Stimulated activated effector memory CD8-positive, alpha-beta T cell treated with anti-CD3 and anti-CD28 coated beads, Interleukin-12 subunit alpha, Interleukin-12 subunit beta, amount 100 ng/mL, for 72 hours (primary cell): Measurements from ENCODE around the gene CNPY2.
"Not testable (repeated sequence)": the region's sequence is repeated elsewhere in the genome, so short reads cannot be mapped to it uniquely, and the experiment has no call there.

Source experiments
- ATAC-seq: fragments of 150-1000 bp; cut with Tn5 transposase; 2 replicates; pipeline ENCODE4 v1.10.0; 2021
- DNase-seq, 2 donors: peaks; one replicate each; pipeline ENCODE4 v3.0.0; 2021 to 2022; ENCODE audit warnings: low spot score in 2 of 2
- H3K27ac Mint-ChIP-seq: one replicate; pipeline ENCODE4 v1.8.0; 2022; ENCODE audit warnings: mild to moderate bottlenecking, mixed read lengths
- H3K36me3 Mint-ChIP-seq: one replicate; pipeline ENCODE4 v1.8.0; 2022; ENCODE audit warnings: mild to moderate bottlenecking, mixed read lengths
- H3K4me1 Mint-ChIP-seq: one replicate; pipeline ENCODE4 v1.8.0; 2022; ENCODE audit warnings: mixed read lengths
- H3K4me3 Mint-ChIP-seq: one replicate; pipeline ENCODE4 v1.8.0; 2022; ENCODE audit warnings: mild to moderate bottlenecking, mixed read lengths
- H3K9me3 Mint-ChIP-seq: one replicate; pipeline ENCODE4 v1.8.0; 2022; ENCODE audit warnings: mixed read lengths

The CNPY2 gene

DNA sequence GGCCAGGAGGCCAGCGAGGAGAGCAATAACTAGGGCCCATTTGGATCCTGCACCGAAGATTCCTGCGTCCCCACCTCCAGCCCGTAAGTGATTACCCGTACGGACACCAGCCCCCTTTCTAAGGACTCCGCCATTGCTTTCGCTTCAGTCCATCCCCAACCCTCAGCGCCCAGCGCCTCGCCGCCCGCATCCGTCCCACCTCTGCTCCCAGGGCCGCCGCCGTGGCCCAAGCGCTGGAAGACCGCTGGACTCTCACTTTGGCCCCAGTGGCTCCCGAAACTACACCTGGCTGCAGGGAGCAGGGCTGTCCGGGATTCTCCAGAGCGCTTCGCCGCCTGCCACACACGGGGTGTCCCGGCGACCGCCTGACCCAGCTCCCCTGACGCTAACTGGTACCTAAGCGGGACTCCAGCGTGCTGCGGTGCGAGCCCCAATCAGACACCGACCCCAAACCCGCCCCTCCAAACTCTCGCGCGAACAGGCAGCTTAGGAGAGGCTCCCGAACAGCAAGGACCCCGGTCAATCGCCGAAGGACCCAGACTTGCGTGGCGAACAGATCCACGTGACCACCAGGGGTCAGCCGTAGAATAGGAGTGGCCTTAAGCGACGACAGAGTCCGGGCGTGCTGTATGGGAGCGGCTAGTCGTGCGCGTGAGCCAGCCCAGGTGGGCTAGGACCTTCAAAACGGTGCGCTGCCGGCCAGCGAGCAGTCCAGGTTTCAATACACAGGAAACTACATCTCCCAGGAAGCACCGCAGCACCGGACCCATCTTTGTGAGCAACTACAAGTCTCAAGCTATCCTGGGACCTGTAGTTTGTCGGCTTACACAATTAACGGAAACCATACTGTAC is at the start of gene CNPY2:
CNPY2 (minus strand) TSS at position 367 of the 852 bp plus-strand sequence. CDS start 771 bp downstream, outside the sequence.
- Mint-ChIP-seq H3K36me3 (peaks cover 58% of the 10 kb centered on the region), H3K4me1 (peaks cover 17% of the 10 kb centered on the region), H3K9me3 (no peaks in the 10 kb centered on the region), H3K4me3 (peak within 1 kb of the TSS; percentile 98), H3K27ac (peak within 1 kb of the TSS; percentile 99)
- peak; percentile 95 for ATAC-seq
- peak; percentile 78 to 98 for DNase-seq

DNA sequence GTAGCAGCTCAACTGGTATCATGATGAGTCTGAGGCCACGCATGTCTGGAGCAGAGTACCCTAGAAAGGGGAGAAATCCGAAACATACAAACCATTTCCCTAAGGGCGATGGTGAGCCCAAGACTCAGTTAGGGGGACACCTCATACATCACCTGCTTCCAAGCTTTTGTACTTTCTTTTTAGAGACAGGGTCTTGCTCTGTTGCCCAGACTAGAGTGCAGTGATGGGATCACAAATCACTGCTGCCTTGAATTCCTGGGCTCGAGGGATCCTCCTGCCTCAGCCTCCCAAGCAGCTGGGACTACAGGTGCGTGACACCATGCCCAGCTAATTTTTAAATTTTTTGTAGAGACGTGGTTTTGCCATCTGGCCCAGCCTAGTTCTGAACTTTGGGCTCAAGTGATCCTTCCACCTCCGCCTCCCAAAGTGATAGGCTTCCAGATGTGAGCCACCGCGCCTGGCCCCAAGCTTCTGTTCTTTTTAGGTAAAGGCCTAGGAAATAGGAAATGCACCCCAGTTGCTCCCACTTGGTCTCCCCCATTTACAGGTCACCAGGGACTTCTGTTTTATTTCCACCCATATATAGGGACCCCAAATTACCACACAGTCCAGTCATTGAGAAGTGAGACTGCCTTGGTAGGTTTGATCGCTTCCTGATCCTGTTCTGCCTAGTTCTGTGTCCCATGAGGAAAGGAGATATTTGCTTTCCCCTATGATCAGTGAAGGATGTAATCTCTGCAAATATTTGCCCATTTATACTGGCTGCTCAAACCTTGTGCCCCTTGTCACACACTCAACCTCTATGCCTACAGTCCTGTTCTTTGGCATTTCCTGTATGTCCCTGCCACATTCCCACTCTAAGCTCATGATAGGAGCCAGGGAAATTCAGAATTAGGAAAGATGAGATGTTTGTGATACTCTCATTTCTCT is 46.6 kb upstream of the CNPY2 start, which contains the start of gene APOF:
APOF (minus strand) TSS at position 728 of the 930 bp plus-strand sequence; CDS start at position 616, 112 bp downstream.
- peak within 1 kb of the TSS; percentile 84 for H3K4me3 Mint-ChIP-seq
- no peaks in the 10 kb centered on the region for H3K9me3 Mint-ChIP-seq
- no peak for ATAC-seq
- H3K4me1 Mint-ChIP-seq = peaks cover 26% of the 10 kb centered on the region
- peaks cover 25% of the 10 kb centered on the region for H3K36me3 Mint-ChIP-seq
- H3K27ac Mint-ChIP-seq = peak within 1 kb of the TSS; percentile 90
- DNase-seq = no peak

DNA sequence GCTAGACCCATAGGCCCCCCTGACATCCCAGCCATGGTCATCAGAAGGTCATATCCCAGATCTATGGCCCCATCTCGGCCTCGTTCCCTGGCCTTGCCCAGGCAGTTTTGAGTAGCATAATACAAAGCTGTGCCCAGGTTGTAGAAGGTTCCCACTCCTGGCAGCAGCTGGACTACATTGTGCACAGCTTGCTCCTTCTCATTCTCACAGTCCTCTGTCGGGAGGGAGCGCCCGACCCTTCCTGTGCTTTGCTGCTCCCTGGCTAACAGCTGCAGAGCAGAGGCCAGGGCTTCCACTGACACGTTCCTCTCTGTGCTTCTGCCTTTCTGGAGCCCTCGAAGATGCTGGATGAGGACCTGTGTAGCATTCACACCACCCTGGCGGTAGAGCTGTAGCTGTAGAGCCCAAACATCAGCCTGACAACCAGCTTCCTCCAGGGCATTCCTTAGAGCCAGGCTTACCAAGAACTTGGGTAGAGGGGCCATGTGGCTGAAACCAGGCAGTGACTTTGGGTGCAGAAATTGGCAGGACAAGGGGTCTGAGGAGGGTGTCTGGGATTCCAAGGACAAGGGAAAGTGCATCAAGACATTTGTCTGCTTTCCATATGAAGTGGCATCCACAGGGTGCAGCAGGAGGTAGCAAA is 45.8 kb upstream of the CNPY2 start:
- Mint-ChIP-seq H3K4me3 (peak overlapping the region; percentile 84), H3K36me3 (peaks cover 33% of the 10 kb centered on the region), H3K4me1 (peaks cover 26% of the 10 kb centered on the region), H3K27ac (peak overlapping the region; percentile 90), H3K9me3 (no peaks in the 10 kb centered on the region)
- no peak for DNase-seq
- ATAC-seq = no peak

DNA sequence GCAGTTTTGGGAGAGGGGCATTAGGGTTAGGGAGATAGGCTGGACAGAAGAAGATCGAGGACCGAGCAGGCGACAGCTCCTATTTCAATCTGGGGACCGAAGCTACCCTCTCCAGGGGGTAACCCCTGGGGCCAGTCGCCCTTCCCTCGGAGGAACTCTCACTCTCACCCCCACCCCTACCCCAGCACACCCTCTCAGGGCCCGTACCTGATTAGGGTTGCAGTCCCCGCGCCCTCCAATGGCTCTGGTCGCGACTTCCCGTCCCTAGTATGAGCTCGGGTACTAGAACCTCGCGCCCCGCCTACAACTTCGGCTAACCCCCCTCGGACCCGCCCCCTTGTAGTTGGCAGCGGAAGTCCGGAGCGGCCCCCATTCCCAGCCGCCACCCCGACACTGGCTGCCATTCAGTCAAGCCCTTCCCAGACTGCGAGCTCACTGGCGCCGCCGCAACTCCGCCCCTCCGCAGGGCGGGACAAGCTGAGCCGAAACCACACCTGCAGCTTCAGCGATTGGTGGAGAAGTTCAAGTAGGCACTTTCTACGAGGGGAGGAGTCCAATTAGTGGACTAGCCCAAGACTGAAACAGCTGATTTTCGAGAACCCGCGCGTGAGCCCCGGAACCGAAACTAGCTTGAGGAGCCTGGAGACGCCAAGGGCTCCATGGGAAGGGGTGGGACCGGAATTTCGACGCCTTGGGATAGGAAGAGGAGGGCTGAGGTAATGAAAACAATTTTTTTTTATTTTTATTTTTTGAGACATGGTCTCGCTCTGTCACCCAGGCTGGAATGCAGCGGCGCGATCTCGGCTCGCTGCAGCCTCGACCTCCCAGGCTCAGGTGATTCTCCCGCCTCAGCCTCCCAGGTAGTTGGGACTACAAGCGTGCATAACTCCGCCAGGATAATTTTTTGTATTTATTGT is 44.3 kb upstream of the CNPY2 start, which contains the start of gene STAT2:
STAT2 (minus strand) TSS at position 257 of the 917 bp plus-strand sequence. CDS start 3,536 bp downstream, outside the sequence.
- peaks cover 48% of the 10 kb centered on the region for H3K36me3 Mint-ChIP-seq
- peaks cover 33% of the 10 kb centered on the region for H3K4me1 Mint-ChIP-seq
- peak within 1 kb of the TSS; percentile 90 for H3K27ac Mint-ChIP-seq
- H3K4me3 Mint-ChIP-seq = peak within 1 kb of the TSS; percentile 84
- peak; percentile 94 to 99 for DNase-seq
- peak; percentile 98 for ATAC-seq
- no peaks in the 10 kb centered on the region for H3K9me3 Mint-ChIP-seq

DNA sequence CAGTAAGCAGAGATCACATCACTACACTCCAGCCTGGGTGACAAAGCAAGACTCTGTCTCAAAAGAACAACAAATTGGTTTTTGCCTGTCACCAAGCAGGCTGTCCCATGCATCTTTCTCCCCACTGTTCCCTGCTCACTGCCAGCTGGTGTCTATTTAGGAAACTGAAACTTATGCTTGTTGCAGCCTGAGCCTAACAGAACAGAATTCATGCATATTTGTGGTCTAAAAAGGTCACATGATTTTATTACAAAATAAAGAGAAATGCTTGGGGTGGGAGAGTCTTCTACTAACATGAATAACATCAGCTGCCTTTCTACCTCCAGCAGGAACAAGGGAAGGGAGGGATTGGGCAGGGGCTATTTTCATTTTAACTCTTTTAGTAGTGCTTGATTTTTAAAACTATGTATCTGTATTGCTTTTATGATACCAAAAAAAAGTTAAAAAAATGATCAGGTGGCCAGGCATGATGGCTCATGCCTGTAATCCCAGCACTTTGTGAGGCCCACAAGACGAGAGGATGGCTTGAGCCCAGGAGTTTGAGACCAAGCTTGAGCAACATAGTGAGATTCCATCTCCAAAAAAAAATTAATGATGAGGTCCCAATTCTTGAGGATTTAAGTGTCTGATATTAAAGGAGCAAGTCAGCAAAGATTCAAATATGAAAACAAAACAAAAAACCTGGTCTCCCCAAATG is 43.2 kb upstream of the CNPY2 start:
- Mint-ChIP-seq H3K36me3 (peaks cover 59% of the 10 kb centered on the region), H3K9me3 (no peaks in the 10 kb centered on the region), H3K27ac (peak overlapping the region; percentile 90), H3K4me1 (peaks cover 33% of the 10 kb centered on the region), H3K4me3 (peak overlapping the region; percentile 84)
- ATAC-seq (no peak), DNase-seq (no peak)

DNA sequence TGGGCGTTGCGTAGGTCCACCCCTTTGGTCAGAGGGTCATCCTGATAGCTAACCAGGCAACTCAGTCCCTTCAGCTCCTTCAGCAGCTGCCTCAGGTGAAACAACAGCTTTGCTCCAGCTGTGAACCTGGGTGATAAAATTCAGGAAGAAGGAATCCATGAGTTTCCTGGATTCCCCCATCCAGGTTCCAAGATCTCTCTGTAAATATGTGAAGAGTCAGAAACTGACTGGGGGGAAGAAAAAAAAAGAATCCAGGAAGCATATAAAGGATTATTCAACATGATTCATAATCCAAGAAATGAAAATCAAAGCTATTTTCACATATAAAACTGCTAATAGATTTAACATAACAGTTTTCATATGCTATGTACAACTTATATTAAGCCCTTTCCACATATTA is 35.5 kb upstream of the CNPY2 start:
- H3K27ac Mint-ChIP-seq = peak overlapping the region; percentile 41
- DNase-seq (no peak), ATAC-seq (no peak)
- H3K4me3 Mint-ChIP-seq = no peak overlapping the region
- H3K9me3 Mint-ChIP-seq = no peaks in the 10 kb centered on the region
- H3K4me1 Mint-ChIP-seq = peaks cover 7% of the 10 kb centered on the region
- H3K36me3 Mint-ChIP-seq = peaks cover 100% of the 10 kb centered on the region

DNA sequence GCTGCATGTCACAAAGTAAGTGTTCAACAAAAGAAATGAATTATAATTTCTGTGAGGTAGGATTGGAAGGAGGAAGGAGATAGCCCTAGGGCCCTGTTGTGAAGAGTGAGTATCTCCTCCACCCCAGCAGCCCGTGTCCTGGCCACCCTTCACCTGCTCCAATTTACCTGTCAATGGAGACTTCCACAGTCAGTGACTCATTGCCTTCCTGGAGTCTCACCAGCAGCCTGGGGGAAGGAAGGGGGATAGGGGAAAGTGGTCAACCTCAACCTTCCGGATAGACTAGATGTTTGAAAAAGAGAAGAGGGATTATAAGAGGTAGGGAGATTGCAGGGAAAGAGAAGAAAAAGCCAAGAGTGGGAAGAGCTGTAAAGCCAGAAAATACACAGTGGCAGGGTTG is 34.9 kb upstream of the CNPY2 start:
- Mint-ChIP-seq H3K9me3 (no peaks in the 10 kb centered on the region), H3K4me1 (peaks cover 2% of the 10 kb centered on the region), H3K27ac (peak overlapping the region; percentile 41), H3K4me3 (no peak overlapping the region), H3K36me3 (peaks cover 100% of the 10 kb centered on the region)
- no peak for ATAC-seq
- DNase-seq = no peak

DNA sequence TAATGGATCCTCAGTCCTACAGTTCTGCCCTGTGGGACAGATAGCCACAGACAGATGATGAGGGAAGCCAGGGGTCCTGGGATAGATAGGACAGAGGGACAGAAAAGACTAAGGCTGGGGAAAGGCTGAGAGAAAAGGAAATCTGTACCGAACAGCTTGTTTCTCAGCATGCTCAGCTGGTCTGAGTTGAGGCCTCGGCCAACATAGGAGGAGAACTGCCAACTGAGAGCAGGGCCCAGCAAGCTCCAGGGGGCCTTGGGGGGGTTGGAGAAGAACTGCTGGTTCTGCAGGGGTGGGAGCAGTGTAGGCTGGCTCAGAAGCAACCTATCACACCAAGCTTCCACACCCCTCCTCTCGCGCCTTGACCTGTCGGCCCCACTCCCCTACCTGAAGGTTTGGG is 33.0 kb upstream of the CNPY2 start:
- no peak for DNase-seq
- Mint-ChIP-seq H3K27ac (no peak overlapping the region), H3K4me3 (no peak overlapping the region), H3K4me1 (no peaks in the 10 kb centered on the region), H3K36me3 (peaks cover 100% of the 10 kb centered on the region), H3K9me3 (no peaks in the 10 kb centered on the region)
- ATAC-seq = peak; percentile 34

DNA sequence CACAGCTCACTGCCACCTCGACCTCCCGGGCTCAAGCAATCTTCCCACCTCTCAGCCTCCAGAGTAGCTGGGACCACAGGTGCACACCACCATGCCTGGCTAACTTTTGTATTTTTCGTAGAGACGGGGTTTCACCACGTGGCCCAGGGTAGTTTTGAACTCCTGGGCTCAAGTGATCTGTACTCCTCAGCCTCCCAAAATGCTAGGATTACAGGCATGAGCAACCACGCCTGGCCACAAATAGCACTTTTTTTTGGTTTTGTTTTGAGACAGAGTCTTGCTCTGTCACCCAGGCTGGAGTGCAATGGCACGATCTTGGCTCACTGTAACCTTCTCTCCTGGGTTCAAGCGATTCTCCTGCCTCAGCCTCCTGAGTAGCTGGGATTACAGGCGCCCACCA is 31.5 kb upstream of the CNPY2 start:
- not testable (repeated sequence) for H3K9me3 Mint-ChIP-seq, H3K4me3 Mint-ChIP-seq, DNase-seq, ATAC-seq, H3K4me1 Mint-ChIP-seq
- Mint-ChIP-seq H3K36me3 (peaks cover 99% of the 10 kb centered on the region), H3K27ac (peak overlapping the region; percentile 75)

DNA sequence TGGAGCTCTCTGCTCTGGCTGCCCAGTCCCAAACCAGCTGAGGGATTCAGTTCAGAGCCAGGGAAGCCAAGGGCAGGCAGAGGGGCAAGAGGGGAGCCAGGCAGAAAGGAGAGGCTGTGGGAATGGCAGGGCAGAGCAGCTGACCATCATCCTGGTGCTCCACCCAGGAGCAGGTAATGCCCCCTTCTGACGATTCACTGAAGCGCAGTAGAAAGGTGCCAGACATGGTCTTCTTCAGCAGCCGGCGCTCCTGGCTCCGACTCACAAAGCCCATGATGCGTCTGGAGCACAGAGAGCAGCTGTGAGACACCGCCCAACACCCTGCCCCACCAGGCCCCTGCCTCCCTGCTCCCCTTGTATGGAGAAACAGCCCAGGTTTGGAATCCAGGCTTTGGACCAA is 30.9 kb upstream of the CNPY2 start:
- no peak overlapping the region for H3K27ac Mint-ChIP-seq

DNA sequence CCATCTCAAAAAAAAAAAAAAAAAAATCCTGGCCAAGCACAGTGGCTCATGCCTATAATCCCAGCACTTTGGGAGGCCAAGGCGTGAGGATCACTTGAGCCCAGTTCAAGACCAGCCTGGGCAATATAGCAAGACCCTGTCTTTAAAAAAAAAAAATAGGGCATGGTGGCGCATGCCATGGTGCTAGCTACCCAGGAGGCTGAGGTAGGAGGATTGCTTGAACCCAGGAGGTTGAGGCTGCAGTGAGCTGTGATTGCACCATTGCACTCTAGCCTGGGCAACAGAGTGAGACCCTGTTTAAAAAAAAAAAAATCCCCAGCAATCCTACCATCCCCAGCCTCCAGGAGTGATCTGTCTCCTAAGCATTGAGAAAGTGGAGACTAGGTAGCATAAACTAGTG is 26.5 kb upstream of the CNPY2 start:
- ATAC-seq, DNase-seq, H3K4me3 Mint-ChIP-seq, H3K9me3 Mint-ChIP-seq: not testable (repeated sequence)
- H3K36me3 Mint-ChIP-seq = peaks cover 83% of the 10 kb centered on the region
- peak overlapping the region; percentile 10 for H3K27ac Mint-ChIP-seq
- H3K4me1 Mint-ChIP-seq = peaks cover 28% of the 10 kb centered on the region

More for the DNA sequence above, 30.9 kb upstream of the CNPY2 start:
- no peak for DNase-seq
- Mint-ChIP-seq H3K9me3 (no peaks in the 10 kb centered on the region), H3K36me3 (peaks cover 98% of the 10 kb centered on the region), H3K4me1 (no peaks in the 10 kb centered on the region), H3K4me3 (no peak overlapping the region)
- peak; percentile 41 for ATAC-seq

DNA sequence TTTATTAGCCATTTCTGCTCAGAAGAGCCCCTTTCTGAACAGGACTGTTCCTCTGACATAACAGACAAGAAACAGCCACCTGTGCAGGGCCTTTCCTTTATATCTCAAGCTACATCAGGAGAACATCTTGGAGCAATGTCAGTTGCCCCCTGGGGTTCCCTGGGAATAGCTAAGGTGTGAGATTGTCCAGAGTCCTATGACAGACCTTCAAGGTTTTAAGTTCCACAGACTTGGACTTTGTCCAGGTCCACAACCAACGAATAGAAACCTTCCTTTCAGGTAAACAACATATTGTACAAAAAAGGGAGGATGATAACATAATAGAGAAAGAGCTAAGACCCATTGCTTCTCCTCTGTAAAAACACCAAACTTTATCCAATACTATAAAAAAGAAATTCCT is 25.8 kb upstream of the CNPY2 start:
- H3K4me1 Mint-ChIP-seq = peaks cover 33% of the 10 kb centered on the region
- no peak for DNase-seq
- no peak for ATAC-seq
- no peaks in the 10 kb centered on the region for H3K9me3 Mint-ChIP-seq
- H3K4me3 Mint-ChIP-seq = no peak overlapping the region
- H3K27ac Mint-ChIP-seq = peak overlapping the region; percentile 10
- peaks cover 76% of the 10 kb centered on the region for H3K36me3 Mint-ChIP-seq

DNA sequence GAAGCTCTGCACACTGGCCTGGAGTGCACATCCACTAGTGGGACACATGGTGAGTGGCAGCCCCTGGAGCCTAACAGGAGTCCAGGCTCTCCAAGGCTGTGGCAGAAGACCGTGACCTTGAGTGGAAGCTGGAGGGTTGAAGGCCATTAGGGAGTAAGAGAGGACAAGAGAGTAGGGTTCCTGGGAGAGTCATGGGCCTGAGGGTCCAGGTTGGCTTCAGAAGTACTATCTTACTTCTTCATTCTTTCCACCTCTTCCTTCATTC is 23.3 kb upstream of the CNPY2 start:
- peak overlapping the region; percentile 92 for H3K4me3 Mint-ChIP-seq
- H3K9me3 Mint-ChIP-seq = no peaks in the 10 kb centered on the region
- H3K36me3 Mint-ChIP-seq = peaks cover 55% of the 10 kb centered on the region
- peaks cover 37% of the 10 kb centered on the region for H3K4me1 Mint-ChIP-seq
- peak overlapping the region; percentile 98 for H3K27ac Mint-ChIP-seq
- no peak for ATAC-seq
- no peak for DNase-seq
